ENCODE data around the gene PPP3CA.

Gene PPP3CA

DNA sequence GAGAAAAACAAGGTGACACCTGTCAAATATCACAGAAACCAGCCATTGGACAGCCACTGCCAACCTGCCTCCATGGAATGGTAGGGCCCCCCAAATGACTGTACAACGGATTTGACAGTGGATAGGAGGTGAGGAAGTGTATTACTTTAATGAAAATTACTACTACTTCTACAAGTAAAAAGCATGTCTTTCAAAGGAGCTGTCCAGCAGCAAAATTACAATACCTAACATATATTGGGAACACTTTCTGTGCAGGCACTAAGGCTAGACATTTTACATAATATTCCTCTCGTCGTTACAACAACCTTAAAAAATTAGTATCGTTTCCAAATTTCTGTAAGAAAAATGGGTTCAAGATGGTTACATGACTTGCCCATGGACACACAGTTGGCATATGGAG, 14.9 kb downstream of the PPP3CA start:
- TF ChIP-seq EGR1 (IDR thresholded peaks at IDR 0.05), result no peak
- no peak for TF ChIP-seq TAF1 (IDR thresholded peaks at IDR 0.05; ENCODE audit: low read depth)
- TF ChIP-seq, protein P1, sequence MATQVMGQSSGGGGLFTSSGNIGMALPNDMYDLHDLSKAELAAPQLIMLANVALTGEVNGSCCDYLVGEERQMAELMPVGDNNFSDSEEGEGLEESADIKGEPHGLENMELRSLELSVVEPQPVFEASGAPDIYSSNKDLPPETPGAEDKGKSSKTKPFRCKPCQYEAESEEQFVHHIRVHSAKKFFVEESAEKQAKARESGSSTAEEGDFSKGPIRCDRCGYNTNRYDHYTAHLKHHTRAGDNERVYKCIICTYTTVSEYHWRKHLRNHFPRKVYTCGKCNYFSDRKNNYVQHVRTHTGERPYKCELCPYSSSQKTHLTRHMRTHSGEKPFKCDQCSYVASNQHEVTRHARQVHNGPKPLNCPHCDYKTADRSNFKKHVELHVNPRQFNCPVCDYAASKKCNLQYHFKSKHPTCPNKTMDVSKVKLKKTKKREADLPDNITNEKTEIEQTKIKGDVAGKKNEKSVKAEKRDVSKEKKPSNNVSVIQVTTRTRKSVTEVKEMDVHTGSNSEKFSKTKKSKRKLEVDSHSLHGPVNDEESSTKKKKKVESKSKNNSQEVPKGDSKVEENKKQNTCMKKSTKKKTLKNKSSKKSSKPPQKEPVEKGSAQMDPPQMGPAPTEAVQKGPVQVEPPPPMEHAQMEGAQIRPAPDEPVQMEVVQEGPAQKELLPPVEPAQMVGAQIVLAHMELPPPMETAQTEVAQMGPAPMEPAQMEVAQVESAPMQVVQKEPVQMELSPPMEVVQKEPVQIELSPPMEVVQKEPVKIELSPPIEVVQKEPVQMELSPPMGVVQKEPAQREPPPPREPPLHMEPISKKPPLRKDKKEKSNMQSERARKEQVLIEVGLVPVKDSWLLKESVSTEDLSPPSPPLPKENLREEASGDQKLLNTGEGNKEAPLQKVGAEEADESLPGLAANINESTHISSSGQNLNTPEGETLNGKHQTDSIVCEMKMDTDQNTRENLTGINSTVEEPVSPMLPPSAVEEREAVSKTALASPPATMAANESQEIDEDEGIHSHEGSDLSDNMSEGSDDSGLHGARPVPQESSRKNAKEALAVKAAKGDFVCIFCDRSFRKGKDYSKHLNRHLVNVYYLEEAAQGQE (IDR thresholded peaks at IDR 0.05; ENCODE audit: low read depth), result peak; percentile 83
- TF ChIP-seq CEBPB (IDR thresholded peaks at IDR 0.05), result no peak
- TF ChIP-seq CREB1 (IDR thresholded peaks at IDR 0.05; ENCODE audit: low read depth), result no peak
- TF ChIP-seq FOXM1 (IDR thresholded peaks at IDR 0.05; ENCODE audit: borderline replicate concordance, low read depth), result no peak
- TF ChIP-seq YY1 (IDR thresholded peaks at IDR 0.05; ENCODE audit: low read depth), result no peak
- TF ChIP-seq NFIC (IDR thresholded peaks at IDR 0.05), result no peak

DNA sequence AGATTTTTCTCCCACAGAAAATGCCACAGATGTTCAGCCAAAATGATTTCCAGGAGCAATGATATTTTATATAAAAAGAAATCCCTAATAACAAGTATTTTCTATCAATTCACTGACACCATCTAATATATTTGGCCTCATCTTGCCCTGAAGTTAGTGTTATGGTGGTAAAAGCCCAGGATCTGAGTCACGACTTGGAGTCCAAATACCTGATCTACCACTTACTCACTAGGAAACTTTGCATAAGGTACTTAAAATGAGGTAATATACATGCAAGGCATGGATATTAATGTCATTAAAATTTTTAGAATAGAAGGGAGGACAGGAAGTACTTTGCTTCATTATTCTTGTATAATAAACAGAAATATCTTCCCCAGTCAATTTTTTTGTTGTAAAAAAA, 16.3 kb downstream of the PPP3CA start:
- TF ChIP-seq CREB1 (IDR thresholded peaks at IDR 0.05; ENCODE audit: low read depth) (no peak), ZBTB7A (IDR thresholded peaks at IDR 0.05; ENCODE audit: low read depth) (no peak), EGR1 (IDR thresholded peaks at IDR 0.05) (no peak), TAF1 (IDR thresholded peaks at IDR 0.05; ENCODE audit: low read depth) (no peak), NFIC (IDR thresholded peaks at IDR 0.05) (no peak), TCF12 (IDR thresholded peaks at IDR 0.05; ENCODE audit: low read depth) (no peak)

DNA sequence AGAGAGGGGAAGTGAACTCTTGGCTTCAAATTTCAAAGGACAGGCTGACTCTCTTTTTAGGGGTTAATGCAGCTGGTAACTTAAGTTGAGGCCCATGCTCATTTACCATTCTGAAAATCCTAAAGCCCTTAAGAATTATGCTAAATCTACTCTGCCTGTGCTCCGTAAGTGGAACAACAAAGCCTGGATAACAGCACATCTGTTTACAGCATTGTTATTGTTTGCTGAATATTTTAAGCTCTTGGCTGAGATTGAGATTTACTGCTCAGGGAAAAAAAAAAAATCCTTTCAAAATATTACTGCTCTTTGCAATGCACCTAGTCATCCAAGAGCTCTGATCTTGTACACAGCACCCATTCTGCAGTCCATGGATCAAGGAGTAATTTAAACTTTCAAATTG, 17.7 kb downstream of the PPP3CA start:
- TF ChIP-seq, protein P2, sequence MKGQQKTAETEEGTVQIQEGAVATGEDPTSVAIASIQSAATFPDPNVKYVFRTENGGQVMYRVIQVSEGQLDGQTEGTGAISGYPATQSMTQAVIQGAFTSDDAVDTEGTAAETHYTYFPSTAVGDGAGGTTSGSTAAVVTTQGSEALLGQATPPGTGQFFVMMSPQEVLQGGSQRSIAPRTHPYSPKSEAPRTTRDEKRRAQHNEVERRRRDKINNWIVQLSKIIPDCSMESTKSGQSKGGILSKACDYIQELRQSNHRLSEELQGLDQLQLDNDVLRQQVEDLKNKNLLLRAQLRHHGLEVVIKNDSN (IDR thresholded peaks at IDR 0.05), result no peak

DNA sequence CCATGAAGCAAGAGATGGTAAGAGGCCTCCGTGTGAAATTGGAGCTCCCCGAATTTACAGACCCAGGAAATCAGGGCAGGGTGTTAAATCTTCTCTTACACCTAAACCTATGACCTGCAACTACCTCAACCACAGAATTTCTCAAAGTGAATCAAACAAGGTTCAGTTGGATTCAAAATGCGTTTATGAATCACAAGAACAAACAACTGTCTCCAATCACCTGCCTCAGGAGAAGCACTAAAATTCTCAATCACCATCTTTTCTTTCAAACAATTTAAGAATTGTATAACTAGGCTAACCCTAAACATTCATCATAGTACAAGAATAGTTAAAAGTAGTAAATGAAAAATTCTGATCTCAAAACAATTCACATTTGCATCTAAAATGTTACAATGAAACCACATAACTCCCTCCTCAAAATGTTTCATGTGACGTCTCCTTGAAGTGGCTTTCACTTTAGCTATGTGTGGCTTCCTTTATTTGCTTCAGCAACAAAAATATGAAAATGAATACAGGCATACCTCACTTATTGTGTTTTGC, 19.2 kb downstream of the PPP3CA start:
- no peak for TF ChIP-seq NFIC (IDR thresholded peaks at IDR 0.05)
- TF ChIP-seq EGR1 (IDR thresholded peaks at IDR 0.05), result no peak
- TF ChIP-seq TCF12 (IDR thresholded peaks at IDR 0.05; ENCODE audit: low read depth), result no peak
- TF ChIP-seq, protein P2 (IDR thresholded peaks at IDR 0.05), result no peak
- no peak for TF ChIP-seq YY1 (IDR thresholded peaks at IDR 0.05; ENCODE audit: low read depth)

DNA sequence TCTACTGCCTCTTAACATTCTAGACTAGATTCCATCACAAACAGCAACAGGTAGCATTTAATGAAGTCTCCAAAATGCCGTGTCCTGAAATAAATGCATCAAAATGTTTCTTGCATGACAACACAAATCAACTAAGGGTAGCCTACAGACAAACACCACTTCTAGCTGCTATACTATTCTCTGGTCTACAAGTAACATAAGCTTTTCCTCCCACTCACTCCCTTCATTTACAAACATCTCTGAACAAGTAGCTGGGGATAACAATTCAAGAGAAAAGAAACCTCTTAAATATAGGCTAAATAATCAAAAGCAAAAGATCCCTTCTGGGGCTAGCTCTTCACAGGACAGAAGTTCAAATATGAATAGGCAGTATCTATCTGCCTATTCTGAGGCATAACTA, 20.8 kb downstream of the PPP3CA start:
- TF ChIP-seq FOXM1 (IDR thresholded peaks at IDR 0.05; ENCODE audit: borderline replicate concordance, low read depth), result no peak
- no peak for TF ChIP-seq TCF12 (IDR thresholded peaks at IDR 0.05; ENCODE audit: low read depth)
- no peak for TF ChIP-seq TAF1 (IDR thresholded peaks at IDR 0.05; ENCODE audit: low read depth)
- TF ChIP-seq, protein P3, sequence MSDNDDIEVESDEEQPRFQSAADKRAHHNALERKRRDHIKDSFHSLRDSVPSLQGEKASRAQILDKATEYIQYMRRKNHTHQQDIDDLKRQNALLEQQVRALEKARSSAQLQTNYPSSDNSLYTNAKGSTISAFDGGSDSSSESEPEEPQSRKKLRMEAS (IDR thresholded peaks at IDR 0.05), result no peak
- no peak for TF ChIP-seq TEAD4 (IDR thresholded peaks at IDR 0.05)
- TF ChIP-seq EP300 (IDR thresholded peaks at IDR 0.05; ENCODE audit: borderline replicate concordance), result no peak
- no peak for TF ChIP-seq RAD21 (IDR thresholded peaks at IDR 0.05; ENCODE audit: low read depth)
- TF ChIP-seq, protein P2 (IDR thresholded peaks at IDR 0.05), result no peak

DNA sequence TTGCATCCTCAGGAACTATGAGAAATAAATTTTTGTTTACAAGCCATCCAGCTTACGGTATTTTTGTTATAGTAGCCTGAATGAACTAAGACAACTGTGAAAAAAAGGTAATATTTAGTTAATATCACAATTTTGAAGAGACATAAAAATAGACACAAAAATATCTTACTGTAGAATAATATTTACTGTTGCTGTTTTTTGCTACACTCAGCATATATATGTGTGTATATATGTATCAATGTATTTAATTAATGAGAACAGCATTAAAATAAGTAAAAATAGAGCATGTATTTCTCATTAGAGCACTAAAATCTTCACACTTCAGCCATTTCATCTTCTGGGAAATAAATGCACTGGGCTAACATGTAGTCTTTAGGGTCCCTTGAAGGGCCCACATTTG, 24.6 kb downstream of the PPP3CA start:
- no peak for TF ChIP-seq RAD21 (IDR thresholded peaks at IDR 0.05; ENCODE audit: low read depth)
- no peak for TF ChIP-seq ZBTB7A (IDR thresholded peaks at IDR 0.05; ENCODE audit: low read depth)
- TF ChIP-seq EGR1 (IDR thresholded peaks at IDR 0.05), result no peak
- no peak for TF ChIP-seq NFIC (IDR thresholded peaks at IDR 0.05)
- TF ChIP-seq, protein P2 (IDR thresholded peaks at IDR 0.05), result no peak
- TF ChIP-seq TCF12 (IDR thresholded peaks at IDR 0.05; ENCODE audit: low read depth), result no peak
- no peak for TF ChIP-seq TEAD4 (IDR thresholded peaks at IDR 0.05)
- TF ChIP-seq, protein P3 (IDR thresholded peaks at IDR 0.05), result no peak
- TF ChIP-seq CREB1 (IDR thresholded peaks at IDR 0.05; ENCODE audit: low read depth), result no peak
- TF ChIP-seq, protein P1 (IDR thresholded peaks at IDR 0.05; ENCODE audit: low read depth), result no peak
- TF ChIP-seq FOXM1 (IDR thresholded peaks at IDR 0.05; ENCODE audit: borderline replicate concordance, low read depth), result no peak
- TF ChIP-seq TAF1 (IDR thresholded peaks at IDR 0.05; ENCODE audit: low read depth), result no peak
- TF ChIP-seq YY1 (IDR thresholded peaks at IDR 0.05; ENCODE audit: low read depth), result no peak
- TF ChIP-seq CEBPB (IDR thresholded peaks at IDR 0.05), result no peak
- TF ChIP-seq EP300 (IDR thresholded peaks at IDR 0.05; ENCODE audit: borderline replicate concordance), result no peak
